Calu3 (cell line): ENCODE results near the gene FZD7. TPM values are rescaled to one million over a fixed set of nuclear protein-coding genes. Genes with fewer than 3 reads are reported as not detected.

ENCODE experiments used
- Bru-seq: library from RNA; stranded (reverse); fragments of 400-500 nt; gene quantifications from one replicate; lab custom pipeline; 2021; lab: Mats Ljungman, UMichigan
- BruChase-seq, 2 experiments: library from RNA; stranded (reverse); fragments of 400-500 nt; gene quantifications; one replicate each; lab custom pipeline; 2021; lab: Mats Ljungman, UMichigan
- BruUV-seq: library from RNA; stranded (reverse); fragments of 400-500 nt; replicated peaks from 2 replicates; lab custom pipeline; 2021; lab: Mats Ljungman, UMichigan
- CTCF ChIA-PET: fragments of 300-600 bp; sonication (Branson Sonifier 250); formaldehyde crosslinking; loops from one replicate; lab custom pipeline; 2022; ENCODE audit warnings: antibody characterized with exemption; lab: Charles Lee
- DNase-seq: peaks from one replicate; pipeline ENCODE4 v3.0.0; 2022
- H3K27ac Mint-ChIP-seq: one replicate; pipeline ENCODE4 v1.8.0; 2022; ENCODE audit warnings: mixed read lengths; ENCODE audit not compliant: unreplicated experiment
- H3K27me3 Mint-ChIP-seq: one replicate; pipeline ENCODE4 v1.8.0; 2022; ENCODE audit warnings: mixed read lengths; ENCODE audit not compliant: unreplicated experiment
- H3K36me3 Mint-ChIP-seq: one replicate; pipeline ENCODE4 v1.8.0; 2022; ENCODE audit warnings: mild to moderate bottlenecking, moderate library complexity, mixed read lengths; ENCODE audit not compliant: insufficient read depth, unreplicated experiment
- H3K4me1 Mint-ChIP-seq: one replicate; pipeline ENCODE4 v1.8.0; 2022; ENCODE audit warnings: mild to moderate bottlenecking, low read depth, mixed read lengths; ENCODE audit not compliant: unreplicated experiment
- H3K4me3 Mint-ChIP-seq: one replicate; pipeline ENCODE4 v1.8.0; 2022; ENCODE audit warnings: mild to moderate bottlenecking, low read depth, moderate library complexity, mixed read lengths; ENCODE audit not compliant: unreplicated experiment
- H3K9me3 Mint-ChIP-seq: one replicate; pipeline ENCODE4 v1.8.0; 2022; ENCODE audit warnings: low read depth, mixed read lengths; ENCODE audit not compliant: unreplicated experiment
- CTCF ChIP-seq: fragments of 200-600 bp; IDR thresholded peaks from one replicate; pipeline ENCODE4 v1.8.0; 2022; ENCODE audit warnings: antibody characterized with exemption; ENCODE audit not compliant: unreplicated experiment
- intact Hi-C: fragments of 100-400 bp; cut with micrococcal nuclease; formaldehyde crosslinking; loops from one replicate; pipeline ENCODE4 v1.10.0; 2022; ENCODE audit not compliant: unreplicated experiment
- long read RNA-seq: library from polyadenylated mRNA; stranded (forward); transcript quantifications from one replicate; pipeline ENCODE4 v2.0.0, GENCODE V29; 2022
- total RNA-seq: library from RNA; stranded (reverse); gene quantifications from 2 replicates; pipeline ENCODE4 v1.2.3, GENCODE V29; 2022

FZD7 gene
- total RNA-seq (11.3 and 17.7 TPM in 2 replicates), Bru-seq, nascent RNA (percentile 59 among the genes with signal in this experiment), BruChase-seq, experiment 1, labeled RNA remaining after a 6-hour chase (percentile 85 among the genes with signal in this experiment), BruChase-seq, experiment 2, labeled RNA remaining after a 2-hour chase (percentile 97 among the genes with signal in this experiment)
- long read RNA-seq, transcript FZD7-201 (1 exons, 3,859 nt): major isoform, 15 of 15 reads
- long read RNA-seq, partial matches to known transcripts: 0 of 15 reads
- long read RNA-seq, other reads (novel, unspliced or antisense): 0 of 15 reads

GRCh38 chr2:202033317-202034248 is at the start of gene FZD7:
TSS of gene FZD7 (plus strand) at chr2:202033855. CDS start at chr2:202034648, 793 bp downstream.
- peaks cover 23% of the 10 kb centered on the region for H3K36me3 Mint-ChIP-seq
- no TSS peak for BruUV-seq
- no peaks in the 10 kb centered on the region for H3K9me3 Mint-ChIP-seq
- CTCF ChIA-PET: no interaction called here
- H3K4me1 Mint-ChIP-seq: peaks cover 6% of the 10 kb centered on the region
- TF ChIP-seq CTCF: no peak
- peak; percentile 95 for DNase-seq
- H3K27ac Mint-ChIP-seq: peak within 1 kb of the TSS; percentile 46
- intact Hi-C loops: no loop called here
- H3K27me3 Mint-ChIP-seq: no peaks in the 10 kb centered on the region
- H3K4me3 Mint-ChIP-seq: no peak within 1 kb of the TSS

- H3K36me3 Mint-ChIP-seq: no peaks in the 10 kb centered on the region
- no peak overlapping the region for H3K27ac Mint-ChIP-seq
- no peak overlapping the region for H3K4me3 Mint-ChIP-seq
- peaks cover 6% of the 10 kb centered on the region for H3K4me1 Mint-ChIP-seq
- no peak for TF ChIP-seq CTCF
- H3K27me3 Mint-ChIP-seq: no peaks in the 10 kb centered on the region
- intact Hi-C loops: no loop called here
- no peaks in the 10 kb centered on the region for H3K9me3 Mint-ChIP-seq
- CTCF ChIA-PET: no interaction called here
- no TSS peak for BruUV-seq
- DNase-seq: no peak
Observed at GRCh38 chr2:201984333-201984732, 49.3 kb upstream of the FZD7 start.

GRCh38 chr2:201984800-201985525 is 48.7 kb upstream of the FZD7 start:
- CTCF ChIA-PET: no interaction called here
- Mint-ChIP-seq H3K9me3 (no peaks in the 10 kb centered on the region), H3K4me1 (peaks cover 6% of the 10 kb centered on the region), H3K27ac (no peak overlapping the region), H3K36me3 (no peaks in the 10 kb centered on the region), H3K4me3 (no peak overlapping the region), H3K27me3 (no peaks in the 10 kb centered on the region)
- intact Hi-C loops: no loop called here
- TF ChIP-seq CTCF: no peak
- no peak for DNase-seq
- no TSS peak for BruUV-seq
